ENCODE data around the gene DVL3. TPM values are rescaled to one million over a fixed set of nuclear protein-coding genes. Genes with fewer than 3 reads are reported as not detected.

DVL3 gene
- total and polyA plus RNA-seq, 2 experiments from 2014 or later, result 25.6 to 55.5 TPM

DNA sequence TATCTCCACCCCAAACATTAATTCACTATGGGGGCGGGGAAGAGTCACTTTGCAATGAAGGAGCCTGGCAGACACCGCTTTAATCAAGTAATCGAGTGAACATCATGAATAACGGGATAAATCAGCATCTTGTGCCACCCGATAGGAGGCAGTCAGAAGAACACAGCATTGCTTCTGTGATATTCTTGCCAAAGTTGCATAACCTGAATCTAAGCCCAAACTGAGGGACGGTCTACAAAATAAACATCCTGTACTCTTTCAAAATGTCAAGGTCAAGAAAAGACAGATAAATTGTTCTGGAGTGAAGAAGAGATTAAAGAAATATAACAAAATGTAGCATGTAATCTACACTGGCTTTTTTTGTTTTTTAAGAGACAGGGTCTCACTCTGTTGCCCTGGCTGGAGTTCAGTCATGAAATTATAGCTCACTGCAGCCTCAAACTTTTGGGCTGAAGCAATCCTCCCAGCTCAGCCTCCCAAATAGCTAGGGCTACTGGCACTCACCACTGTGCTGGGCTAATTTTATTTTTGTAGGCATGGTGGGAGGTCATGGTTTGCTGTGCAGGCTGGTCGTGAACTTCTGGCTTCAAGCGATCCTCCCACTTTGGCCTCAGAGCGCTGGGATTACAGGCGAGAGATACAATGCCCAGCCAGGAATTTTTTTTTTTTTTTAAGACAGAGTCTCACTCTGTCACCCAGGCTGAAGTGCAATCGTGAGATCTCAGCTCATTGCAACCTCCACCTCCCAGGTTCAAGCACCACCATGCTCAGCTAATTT lies 54.2 kb downstream of the DVL3 start:
- Histone ChIP-seq H3K79me2 (replicated peaks; ENCODE audit: insufficient read depth) (no peaks in the 10 kb centered on the region), H3K4me1 (ENCODE audit: insufficient read depth) (no peaks in the 10 kb centered on the region), H3F3A (replicated peaks; ENCODE audit: low read depth) (no peaks in the 10 kb centered on the region), H4K20me1 (replicated peaks; ENCODE audit: insufficient read depth) (0 out of 2 replicates have a peak, but pooled peaks cover 5% of the 10 kb centered on the region), H3K27me3 (ENCODE audit: insufficient read depth) (no peaks in the 10 kb centered on the region), H3K9me2 (ENCODE audit: insufficient read depth) (no peaks in the 10 kb centered on the region), H3K27ac (ENCODE audit: low read depth) (no peak overlapping the region), H3K36me3 (ENCODE audit: insufficient read depth) (no peaks in the 10 kb centered on the region), H3K4me2 (no peak overlapping the region), H3K4me3 (no peak overlapping the region), H2AFZ (no peak overlapping the region)
- H3K4me3 Mint-ChIP-seq, result no peak overlapping the region
- TF ChIP-seq ZNF331 (CRISPR knock-in tag; IDR thresholded peaks at IDR 0.05; ENCODE audit: low read depth) (no peak), POLR2AphosphoS5 (IDR thresholded peaks at IDR 0.05; ENCODE audit: low read depth) (no peak), ZNF114 (CRISPR knock-in tag; IDR thresholded peaks at IDR 0.05) (no peak), ZNF462 (CRISPR knock-in tag; IDR thresholded peaks at IDR 0.05) (no peak), JUNB (IDR thresholded peaks at IDR 0.05; ENCODE audit: unreplicated experiment) (no peak), EZH2phosphoT487 (IDR thresholded peaks at IDR 0.05; ENCODE audit: unreplicated experiment) (no peak), ETS1 (IDR thresholded peaks at IDR 0.05) (no peak), STAT1 (IDR thresholded peaks at IDR 0.05; ENCODE audit: unreplicated experiment) (no peak), NANOG (IDR thresholded peaks at IDR 0.05; ENCODE audit: borderline replicate concordance) (no peak), CREB1 (CRISPR knock-in tag; IDR thresholded peaks at IDR 0.05; ENCODE audit: low read depth) (no peak), CTCF (conservative IDR thresholded peaks at IDR 0.05; ENCODE audit: low read depth in 2 of 2) (no peak), EZH2 (IDR thresholded peaks at IDR 0.05; ENCODE audit: low read depth, unreplicated experiment) (no peak)
- TF ChIP-seq, protein P1, sequence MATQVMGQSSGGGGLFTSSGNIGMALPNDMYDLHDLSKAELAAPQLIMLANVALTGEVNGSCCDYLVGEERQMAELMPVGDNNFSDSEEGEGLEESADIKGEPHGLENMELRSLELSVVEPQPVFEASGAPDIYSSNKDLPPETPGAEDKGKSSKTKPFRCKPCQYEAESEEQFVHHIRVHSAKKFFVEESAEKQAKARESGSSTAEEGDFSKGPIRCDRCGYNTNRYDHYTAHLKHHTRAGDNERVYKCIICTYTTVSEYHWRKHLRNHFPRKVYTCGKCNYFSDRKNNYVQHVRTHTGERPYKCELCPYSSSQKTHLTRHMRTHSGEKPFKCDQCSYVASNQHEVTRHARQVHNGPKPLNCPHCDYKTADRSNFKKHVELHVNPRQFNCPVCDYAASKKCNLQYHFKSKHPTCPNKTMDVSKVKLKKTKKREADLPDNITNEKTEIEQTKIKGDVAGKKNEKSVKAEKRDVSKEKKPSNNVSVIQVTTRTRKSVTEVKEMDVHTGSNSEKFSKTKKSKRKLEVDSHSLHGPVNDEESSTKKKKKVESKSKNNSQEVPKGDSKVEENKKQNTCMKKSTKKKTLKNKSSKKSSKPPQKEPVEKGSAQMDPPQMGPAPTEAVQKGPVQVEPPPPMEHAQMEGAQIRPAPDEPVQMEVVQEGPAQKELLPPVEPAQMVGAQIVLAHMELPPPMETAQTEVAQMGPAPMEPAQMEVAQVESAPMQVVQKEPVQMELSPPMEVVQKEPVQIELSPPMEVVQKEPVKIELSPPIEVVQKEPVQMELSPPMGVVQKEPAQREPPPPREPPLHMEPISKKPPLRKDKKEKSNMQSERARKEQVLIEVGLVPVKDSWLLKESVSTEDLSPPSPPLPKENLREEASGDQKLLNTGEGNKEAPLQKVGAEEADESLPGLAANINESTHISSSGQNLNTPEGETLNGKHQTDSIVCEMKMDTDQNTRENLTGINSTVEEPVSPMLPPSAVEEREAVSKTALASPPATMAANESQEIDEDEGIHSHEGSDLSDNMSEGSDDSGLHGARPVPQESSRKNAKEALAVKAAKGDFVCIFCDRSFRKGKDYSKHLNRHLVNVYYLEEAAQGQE (IDR thresholded peaks at IDR 0.05; ENCODE audit: unreplicated experiment), result no peak
- H3K27me3 Mint-ChIP-seq (ENCODE audit: insufficient read depth, low read depth, poor library complexity), result peaks cover 6% of the 10 kb centered on the region
- no peak for ATAC-seq
- no peak for DNase-seq (ENCODE audit: low spot score)
- H3K36me3 Mint-ChIP-seq (ENCODE audit: low read depth), result no peaks in the 10 kb centered on the region
- H3K9me3 Mint-ChIP-seq, result no peaks in the 10 kb centered on the region
- no peak overlapping the region for H3K27ac Mint-ChIP-seq
- H3K4me1 Mint-ChIP-seq, result no peaks in the 10 kb centered on the region
